GM15510 (cell line): ENCODE results near the gene LRMDA.

ENCODE experiments used
- POLR2A ChIP-seq: IDR thresholded peaks from 3 replicates; pipeline ENCODE4 v1.6.1; 2011; ENCODE audit warnings: borderline replicate concordance; ENCODE audit not compliant: insufficient read length; ENCODE audit errors: extremely low read depth

The LRMDA gene

GRCh38 chr10:76088980-76089379 is 657.6 kb downstream of the LRMDA start:
- no peak for TF ChIP-seq POLR2A

- no peak for TF ChIP-seq POLR2A
Measured at GRCh38 chr10:76089556-76090180, 658.2 kb downstream of the LRMDA start.

DNA sequence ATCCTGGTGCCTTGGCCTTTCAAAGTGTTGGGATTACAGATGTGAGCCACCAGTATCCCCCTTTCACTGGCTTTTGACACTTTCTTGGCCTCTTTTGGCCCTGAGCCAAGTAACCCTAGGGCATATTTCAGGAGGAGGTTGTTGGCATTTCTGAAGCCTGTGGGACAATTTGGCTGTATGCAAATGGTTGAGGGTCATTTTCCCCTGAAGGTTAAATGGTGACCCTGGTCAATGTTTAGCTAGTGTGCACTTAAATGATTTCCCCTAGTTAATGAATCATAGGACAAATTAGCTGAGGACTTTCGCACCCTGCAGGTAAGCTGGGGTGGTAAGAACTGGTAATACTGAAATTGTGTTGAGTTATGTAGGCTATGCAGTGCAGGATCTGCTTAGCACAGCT is 660.5 kb downstream of the LRMDA start:
- no peak for TF ChIP-seq POLR2A

GRCh38 chr10:76106611-76107010 is 675.2 kb downstream of the LRMDA start:
- TF ChIP-seq POLR2A: no peak

DNA sequence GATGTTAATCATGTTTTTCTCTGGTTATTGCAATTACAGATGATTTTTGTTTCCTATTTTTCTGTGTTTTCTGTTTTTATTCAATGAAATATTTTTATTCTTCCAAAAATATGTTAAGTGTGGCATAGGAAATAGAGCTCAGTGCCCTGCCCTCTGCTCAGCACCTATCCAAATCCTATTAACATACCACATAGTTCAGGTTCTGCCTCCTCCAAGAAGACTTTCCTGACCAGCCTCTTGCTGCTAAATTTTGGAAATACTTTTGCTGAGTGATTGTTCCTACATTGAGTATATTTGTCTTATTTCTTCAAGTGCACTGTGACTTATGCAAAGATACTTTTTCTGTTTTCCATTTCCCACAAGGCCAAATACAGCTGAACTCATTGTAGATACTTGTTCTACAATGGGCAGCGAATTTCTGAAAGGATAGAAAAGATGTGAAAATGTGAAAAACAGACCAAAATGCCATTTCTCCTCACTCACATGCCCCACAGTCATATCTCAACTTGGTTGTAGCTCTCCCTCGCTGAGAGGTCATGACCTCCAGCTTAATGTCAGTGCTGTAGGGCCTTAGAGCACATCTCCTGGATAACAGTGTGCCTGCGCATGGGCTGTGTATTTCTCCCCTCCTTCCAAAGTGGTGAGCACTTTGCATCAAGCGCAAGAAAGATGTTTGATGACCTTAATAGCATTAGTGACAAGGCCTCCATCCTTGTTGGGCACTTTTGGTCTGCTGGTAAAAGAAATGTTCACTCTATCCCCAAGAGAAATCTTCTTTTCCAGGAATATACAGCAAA is 677.3 kb downstream of the LRMDA start:
- no peak for TF ChIP-seq POLR2A

GRCh38 chr10:76111404-76111803 is 680.0 kb downstream of the LRMDA start:
- TF ChIP-seq POLR2A: no peak

DNA sequence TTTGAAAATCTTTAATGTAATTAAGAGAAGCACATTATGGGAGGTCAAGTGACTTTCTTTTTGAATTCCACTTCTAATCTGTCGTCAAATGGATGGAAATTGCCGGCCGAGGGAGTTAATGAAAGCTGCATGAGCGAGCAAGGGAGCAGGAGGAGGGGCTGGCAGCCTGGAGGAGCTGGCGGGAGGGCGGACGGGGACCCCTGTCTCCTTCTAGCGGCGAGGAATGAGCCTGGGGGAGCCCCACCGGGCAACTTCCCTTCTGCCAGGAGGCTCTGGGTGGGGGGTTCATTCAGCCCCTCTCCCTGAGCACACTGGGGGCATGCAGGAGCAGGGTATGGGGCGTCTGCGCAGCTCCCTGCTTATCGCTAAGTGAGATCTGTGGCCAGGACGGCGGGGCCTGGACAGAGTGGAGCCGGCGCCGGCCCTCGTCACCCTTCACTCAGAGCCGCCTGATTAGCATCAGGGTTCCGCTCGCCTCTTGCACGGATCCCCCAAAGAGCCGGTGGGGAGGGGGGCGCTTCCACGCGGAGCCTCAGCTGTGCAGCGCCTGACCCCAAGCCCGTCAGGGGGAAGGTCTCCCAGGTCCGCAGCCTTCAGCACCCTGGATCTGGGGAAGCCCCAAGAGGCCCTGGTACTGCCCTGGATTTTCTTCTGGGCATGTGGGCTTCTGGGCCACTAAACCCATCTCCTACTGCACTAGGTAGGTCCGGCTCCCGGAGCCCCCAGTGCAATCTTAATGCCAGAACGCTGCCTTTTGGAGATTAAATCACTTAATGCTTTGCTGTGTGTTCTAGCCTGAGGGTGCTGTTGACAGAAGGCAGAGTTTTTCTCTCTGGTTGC is 680.8 kb downstream of the LRMDA start:
- no peak for TF ChIP-seq POLR2A

GRCh38 chr10:76112826-76113150 is 681.4 kb downstream of the LRMDA start:
- TF ChIP-seq POLR2A: no peak

DNA sequence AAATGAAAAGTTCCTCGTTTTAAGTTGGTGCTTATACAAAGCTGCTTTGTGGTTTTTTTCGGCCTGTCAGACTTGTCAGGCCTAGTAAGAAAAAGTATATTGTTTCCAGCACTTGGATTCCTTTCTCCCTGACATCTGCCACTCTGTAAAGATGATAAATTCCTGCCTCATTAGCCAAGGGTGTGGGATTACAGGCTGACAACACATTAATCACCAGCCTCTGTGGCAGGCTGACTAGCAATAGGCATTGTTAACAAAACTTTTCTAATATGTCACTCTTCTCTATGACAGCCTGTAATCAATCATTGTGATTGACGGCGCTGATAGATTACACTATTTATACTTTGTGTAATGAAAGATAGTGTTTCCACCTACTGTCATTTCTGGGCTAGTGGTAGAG is 682.5 kb downstream of the LRMDA start:
- TF ChIP-seq POLR2A: no peak

GRCh38 chr10:76114581-76115001 is 683.2 kb downstream of the LRMDA start:
- no peak for TF ChIP-seq POLR2A

DNA sequence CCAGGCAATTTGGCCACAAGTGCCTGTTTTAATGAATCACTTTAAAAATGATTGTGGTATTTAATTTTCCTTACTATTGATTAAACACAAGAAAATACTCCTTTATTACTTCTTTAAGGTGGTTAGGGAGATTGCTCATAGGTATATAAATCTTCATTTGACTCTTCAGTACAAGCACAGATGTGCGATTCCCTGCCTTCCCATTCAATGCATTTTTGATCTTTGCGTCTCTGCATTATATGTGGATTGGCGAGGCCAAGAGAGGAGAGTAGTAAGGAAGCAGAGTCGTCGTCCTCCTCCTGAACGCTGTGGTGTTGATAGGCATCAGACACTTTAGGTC is 683.7 kb downstream of the LRMDA start:
- no peak for TF ChIP-seq POLR2A

DNA sequence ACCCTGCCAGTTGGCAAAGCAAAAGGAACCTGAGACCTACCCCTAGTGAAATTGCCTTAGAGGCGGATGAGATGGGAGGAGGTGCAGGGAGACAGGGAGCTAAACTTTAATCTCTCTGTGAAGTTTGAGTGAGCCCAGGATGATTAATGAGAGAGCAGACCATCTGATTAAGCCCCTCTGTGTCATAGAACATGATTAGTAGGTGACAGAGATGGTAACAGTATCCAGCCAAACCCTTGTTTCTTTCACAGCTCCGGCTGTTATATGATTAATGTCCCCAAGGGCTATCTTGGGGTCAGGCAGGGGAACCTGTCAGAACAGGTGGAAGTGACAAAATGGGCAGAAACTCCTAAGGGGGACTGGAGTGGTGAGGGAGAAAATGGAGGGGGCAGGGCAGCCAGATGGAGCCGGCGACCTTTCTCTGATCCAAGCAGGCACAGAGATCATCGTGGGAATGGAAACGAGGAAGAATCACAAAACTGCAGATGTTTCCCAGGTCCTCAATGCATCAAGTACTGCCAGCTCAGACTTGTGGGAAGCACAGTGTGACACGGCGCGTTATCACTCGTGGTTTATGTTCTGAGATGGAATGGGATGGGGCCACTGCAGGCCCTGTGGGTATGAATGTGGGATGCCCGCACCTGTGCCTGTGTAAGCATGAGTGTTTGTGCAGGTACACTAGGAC is 684.2 kb downstream of the LRMDA start:
- no peak for TF ChIP-seq POLR2A

- no peak for TF ChIP-seq POLR2A
Measured at GRCh38 chr10:76116523-76116922, 685.1 kb downstream of the LRMDA start.

DNA sequence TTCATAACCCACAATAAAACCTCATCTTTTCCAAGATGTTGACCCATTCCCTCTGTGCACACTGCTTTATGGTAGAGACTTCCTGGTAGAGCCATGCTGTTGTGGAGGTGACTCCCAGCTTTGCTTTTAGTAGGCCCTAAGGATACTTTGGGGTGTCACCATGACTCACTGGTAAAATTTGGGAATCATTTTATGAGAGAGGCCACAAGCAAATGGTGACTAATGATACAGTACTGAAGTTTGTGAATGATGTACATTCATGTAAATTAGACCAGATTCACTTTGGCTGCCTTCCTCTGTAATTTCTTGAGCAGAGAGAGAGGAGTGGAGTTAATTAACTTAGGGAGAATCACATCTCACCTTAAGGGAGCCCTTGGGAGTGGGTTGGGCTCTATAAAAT is 686.5 kb downstream of the LRMDA start:
- TF ChIP-seq POLR2A: no peak

DNA sequence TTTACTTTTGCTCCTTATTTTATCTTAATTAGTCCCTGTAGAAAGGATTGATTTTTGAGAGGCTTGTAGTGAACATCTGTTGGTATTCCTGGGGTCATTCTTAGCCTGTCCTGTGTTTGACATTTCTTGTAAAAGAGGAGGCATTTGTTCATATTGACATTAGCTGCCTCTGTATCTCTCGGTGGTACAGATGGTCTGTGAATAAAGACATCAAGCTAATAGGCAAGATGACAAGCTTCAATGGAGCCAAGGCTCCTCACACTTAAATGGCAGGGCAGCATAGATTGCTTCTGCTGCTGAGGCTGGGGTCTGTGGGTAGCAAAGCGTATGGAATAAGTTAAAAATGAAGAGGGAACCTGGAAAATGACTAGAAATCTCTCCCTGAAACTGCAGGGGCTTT is 687.6 kb downstream of the LRMDA start:
- no peak for TF ChIP-seq POLR2A

DNA sequence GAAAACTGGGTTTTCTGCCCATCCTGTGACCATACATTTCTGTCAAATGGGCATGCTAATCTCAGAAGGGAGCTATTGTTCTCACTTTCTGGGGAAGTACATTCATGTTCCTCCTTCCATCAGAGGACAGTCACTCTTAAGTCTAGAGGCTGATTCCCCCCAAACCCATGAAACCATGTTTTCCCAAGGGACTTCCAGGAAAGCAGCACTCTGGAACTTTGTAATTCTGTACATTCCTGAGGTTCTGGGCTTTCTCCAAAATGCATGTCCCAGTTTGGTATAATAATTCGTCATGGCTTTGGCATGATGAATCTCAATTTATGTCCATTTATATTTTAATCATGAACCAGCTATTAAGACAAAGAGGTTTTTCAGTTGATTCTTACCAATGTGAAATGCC is 688.1 kb downstream of the LRMDA start:
- TF ChIP-seq POLR2A: no peak

DNA sequence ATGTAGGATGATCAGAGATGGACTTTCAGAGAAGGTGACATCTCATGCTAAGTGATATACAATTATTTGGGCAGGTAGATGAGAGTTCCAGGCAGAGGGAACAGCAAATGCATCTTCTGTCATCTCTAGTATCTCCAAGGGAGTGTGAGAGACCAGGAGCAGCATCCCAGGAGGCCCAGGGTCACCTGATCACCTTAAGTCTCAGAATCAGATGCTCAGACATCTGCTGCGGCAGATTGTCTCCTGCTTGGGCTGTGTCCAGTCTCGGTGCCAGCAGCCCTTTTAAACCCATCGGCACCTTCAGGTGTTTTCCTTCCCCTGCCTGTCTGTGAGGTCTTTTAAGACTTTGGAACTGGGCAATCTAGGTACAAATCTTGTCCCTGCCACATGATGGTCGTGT is 690.6 kb downstream of the LRMDA start:
- no peak for TF ChIP-seq POLR2A
